ENCODE measurements around the gene DNAJA1. TPM values are rescaled to one million over a fixed set of nuclear protein-coding genes. Genes with fewer than 3 reads are reported as not detected.

DNAJA1 gene
- total RNA-seq, 4 donors from 2014 or later = 75.6 to 111 (median 96.5) TPM

DNA sequence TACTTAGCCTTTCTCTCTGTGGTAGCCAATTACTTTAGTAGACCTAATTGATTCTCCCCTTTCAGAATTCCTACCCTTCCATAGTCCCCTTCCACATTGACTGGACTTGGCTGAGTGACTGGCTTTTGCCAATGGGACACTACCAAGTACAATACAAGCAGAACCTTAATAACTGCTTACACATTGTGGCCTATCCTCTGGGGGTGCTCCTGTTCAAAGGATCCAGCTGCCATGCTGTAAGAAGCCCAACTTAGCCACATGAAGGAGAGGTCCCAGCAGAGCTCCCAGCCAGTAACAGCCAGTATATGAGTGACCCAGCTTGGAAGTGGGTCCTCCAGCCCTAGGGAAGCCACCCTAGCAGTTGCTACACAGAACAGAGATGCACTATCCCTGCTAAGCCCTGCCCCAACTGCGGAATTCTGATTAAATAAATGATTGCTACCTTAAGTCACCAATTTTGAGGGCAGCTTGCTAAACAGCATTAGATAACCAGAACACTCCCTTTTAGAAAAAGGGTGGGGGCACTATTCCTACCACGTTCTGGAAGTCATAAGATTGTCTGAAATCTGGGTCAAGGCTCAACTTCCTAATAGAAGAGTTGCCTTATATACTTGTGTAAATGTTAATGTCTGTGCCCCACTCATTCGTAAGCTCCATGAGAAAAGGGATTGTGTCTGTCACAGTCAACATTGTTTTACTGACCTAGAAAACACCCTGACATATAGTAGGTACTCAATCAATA, 12.6 kb upstream of the DNAJA1 start:
- no peaks in the 10 kb centered on the region for H3K4me1 ChIP-seq
- 64 to 80% methylated on average over 2 of the region's 3 CpGs for WGBS, 2 donors (ENCODE audit: low coverage in 1 of 2)
- H3K4me3 ChIP-seq = no peak overlapping the region
- H3K27ac ChIP-seq = no peak overlapping the region
- H3K27me3 ChIP-seq = no peaks in the 10 kb centered on the region
- H3K36me3 ChIP-seq = peaks cover 0 to 8% of the 10 kb centered on the region in 2 donors
- TF ChIP-seq POLR2A (IDR thresholded peaks at IDR 0.05) = no peak
- TF ChIP-seq, protein P1, sequence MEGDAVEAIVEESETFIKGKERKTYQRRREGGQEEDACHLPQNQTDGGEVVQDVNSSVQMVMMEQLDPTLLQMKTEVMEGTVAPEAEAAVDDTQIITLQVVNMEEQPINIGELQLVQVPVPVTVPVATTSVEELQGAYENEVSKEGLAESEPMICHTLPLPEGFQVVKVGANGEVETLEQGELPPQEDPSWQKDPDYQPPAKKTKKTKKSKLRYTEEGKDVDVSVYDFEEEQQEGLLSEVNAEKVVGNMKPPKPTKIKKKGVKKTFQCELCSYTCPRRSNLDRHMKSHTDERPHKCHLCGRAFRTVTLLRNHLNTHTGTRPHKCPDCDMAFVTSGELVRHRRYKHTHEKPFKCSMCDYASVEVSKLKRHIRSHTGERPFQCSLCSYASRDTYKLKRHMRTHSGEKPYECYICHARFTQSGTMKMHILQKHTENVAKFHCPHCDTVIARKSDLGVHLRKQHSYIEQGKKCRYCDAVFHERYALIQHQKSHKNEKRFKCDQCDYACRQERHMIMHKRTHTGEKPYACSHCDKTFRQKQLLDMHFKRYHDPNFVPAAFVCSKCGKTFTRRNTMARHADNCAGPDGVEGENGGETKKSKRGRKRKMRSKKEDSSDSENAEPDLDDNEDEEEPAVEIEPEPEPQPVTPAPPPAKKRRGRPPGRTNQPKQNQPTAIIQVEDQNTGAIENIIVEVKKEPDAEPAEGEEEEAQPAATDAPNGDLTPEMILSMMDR (IDR thresholded peaks at IDR 0.05) = no peak
- TF ChIP-seq POLR2AphosphoS5 (IDR thresholded peaks at IDR 0.05) = no peak
- TF ChIP-seq EP300 (IDR thresholded peaks at IDR 0.05) = no peak
- no peaks in the 10 kb centered on the region for H3K9me3 ChIP-seq
- no peak for ATAC-seq

DNA sequence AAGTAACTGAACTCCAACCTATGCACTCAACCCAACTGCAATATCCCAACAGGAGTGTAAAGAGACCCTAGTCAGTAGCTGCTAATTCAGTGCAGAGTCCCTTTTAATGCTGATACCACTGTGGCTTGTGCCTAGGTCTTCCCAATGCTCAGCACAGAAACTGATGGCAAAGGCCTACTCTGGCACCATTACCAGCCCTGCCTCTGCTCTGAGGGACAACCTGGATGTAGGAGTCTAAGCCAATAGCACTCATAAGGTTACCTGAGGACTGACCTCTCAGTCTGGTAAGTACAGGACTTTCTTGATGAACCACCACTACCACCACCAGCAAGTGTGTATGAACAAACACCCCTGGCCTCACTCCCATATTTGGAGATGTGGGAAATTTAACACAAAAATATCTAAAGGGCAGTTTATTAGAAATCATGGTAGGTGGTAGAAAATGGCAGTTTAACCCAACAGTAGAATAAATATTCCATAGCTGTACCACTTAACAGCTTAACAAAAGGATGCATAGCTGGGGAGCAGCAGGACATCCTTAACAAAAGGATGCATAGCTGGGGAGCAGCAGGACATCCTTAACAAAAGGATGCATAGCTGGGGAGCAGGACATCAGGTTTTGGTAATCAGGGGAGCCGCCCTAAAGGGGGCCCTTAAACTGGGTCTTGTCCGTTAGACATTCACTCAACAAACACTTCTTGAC, 11.0 kb upstream of the DNAJA1 start:
- ATAC-seq = no peak
- WGBS, 2 donors (ENCODE audit: low coverage in 1 of 2) = 73 to 100% methylated on average over 2 of the region's 2 CpGs
- TF ChIP-seq, protein P1 (IDR thresholded peaks at IDR 0.05) = no peak
- TF ChIP-seq POLR2AphosphoS5 (IDR thresholded peaks at IDR 0.05) (no peak), EP300 (IDR thresholded peaks at IDR 0.05) (no peak), POLR2A (IDR thresholded peaks at IDR 0.05) (no peak)
- no peak overlapping the region for H3K27ac ChIP-seq
- no peak overlapping the region for H3K4me3 ChIP-seq
- H3K9me3 ChIP-seq = no peaks in the 10 kb centered on the region
- no peaks in the 10 kb centered on the region for H3K4me1 ChIP-seq
- peaks cover 0 to 8% of the 10 kb centered on the region in 2 donors for H3K36me3 ChIP-seq
- no peaks in the 10 kb centered on the region for H3K27me3 ChIP-seq

DNA sequence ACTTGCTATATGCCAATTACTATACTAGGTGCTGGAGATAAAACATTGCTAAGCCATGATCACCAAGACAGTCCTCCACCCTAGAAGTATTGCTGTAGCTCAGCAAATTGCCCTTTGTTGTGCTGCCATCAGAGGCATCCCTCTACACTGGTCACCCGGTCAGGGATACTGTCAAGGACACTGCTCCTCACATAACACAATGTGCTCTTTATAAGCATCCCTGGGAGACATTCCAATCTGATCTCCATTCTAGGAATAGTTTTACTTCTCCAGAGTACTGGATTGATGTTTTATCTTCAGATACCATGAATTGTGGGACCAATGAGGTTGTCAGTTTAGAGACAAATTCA, 10.4 kb upstream of the DNAJA1 start:
- H3K36me3 ChIP-seq = peaks cover 0 to 11% of the 10 kb centered on the region in 2 donors
- H3K4me3 ChIP-seq = no peak overlapping the region
- ATAC-seq = no peak
- no peaks in the 10 kb centered on the region for H3K4me1 ChIP-seq
- no peak overlapping the region for H3K27ac ChIP-seq
- TF ChIP-seq, protein P1 (IDR thresholded peaks at IDR 0.05) = no peak
- no peak for TF ChIP-seq POLR2A (IDR thresholded peaks at IDR 0.05)
- TF ChIP-seq EP300 (IDR thresholded peaks at IDR 0.05) = no peak
- no peak for TF ChIP-seq POLR2AphosphoS5 (IDR thresholded peaks at IDR 0.05)
- H3K9me3 ChIP-seq = no peaks in the 10 kb centered on the region
- H3K27me3 ChIP-seq = no peaks in the 10 kb centered on the region
- 89 to 100% methylated on average over 1 of the region's 1 CpG for WGBS, 2 donors (ENCODE audit: low coverage in 1 of 2)

DNA sequence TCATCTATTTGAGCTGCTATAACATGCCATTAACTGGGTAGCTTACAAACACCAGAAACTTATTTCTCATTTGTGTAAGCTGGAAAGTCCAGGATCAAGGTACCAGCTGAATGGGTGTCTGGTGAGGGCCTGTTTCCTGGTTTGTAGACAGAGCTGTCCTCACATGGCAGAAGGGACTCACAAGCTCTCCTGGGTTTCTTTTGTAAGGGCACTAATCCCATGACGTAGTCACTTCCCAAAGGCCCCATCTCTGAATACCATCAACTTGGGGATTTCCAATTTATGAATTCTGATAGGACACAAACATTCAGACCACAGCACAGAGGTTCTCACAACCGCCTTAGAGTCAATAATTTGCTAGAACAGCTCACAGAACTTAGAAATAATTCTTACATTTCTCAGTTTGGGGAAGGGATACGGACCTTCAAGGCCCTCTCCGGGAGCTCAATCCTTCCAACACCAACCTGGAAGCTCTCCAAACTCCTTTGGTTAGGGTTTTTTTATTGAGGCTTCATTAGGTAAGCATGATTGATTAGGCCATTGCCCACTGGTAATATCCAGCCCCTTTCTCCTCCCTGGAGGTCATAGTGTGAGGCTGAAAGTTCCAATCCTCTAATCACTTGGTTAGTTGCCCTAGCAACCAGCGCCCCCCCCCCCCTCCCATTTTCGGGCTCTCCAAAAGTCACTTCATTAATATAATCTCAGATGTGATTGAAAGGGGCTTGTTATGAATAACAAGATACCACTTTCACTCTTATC, 7.6 kb upstream of the DNAJA1 start:
- TF ChIP-seq, protein P1 (IDR thresholded peaks at IDR 0.05) = no peak
- no peak for TF ChIP-seq POLR2A (IDR thresholded peaks at IDR 0.05)
- Histone ChIP-seq H3K27ac (no peak overlapping the region), H3K36me3 (peaks cover 0 to 14% of the 10 kb centered on the region in 2 donors), H3K4me3 (no peak overlapping the region), H3K27me3 (no peaks in the 10 kb centered on the region), H3K4me1 (peaks cover 0 to 16% (median 0%) of the 10 kb centered on the region in 3 donors), H3K9me3 (no peaks in the 10 kb centered on the region)
- no peak for ATAC-seq
- 90% methylated on average over 4 of the region's 6 CpGs for WGBS, 2 donors (ENCODE audit: low coverage in 1 of 2)
